K562 (cell line): Measurements from ENCODE around the gene LTBP1. TPM values are rescaled to one million over a fixed set of nuclear protein-coding genes. Genes with fewer than 3 reads are reported as not detected.

Source experiments
- ASH1L ChIP-seq: fragments of 450-650 bp; IDR thresholded peaks from 2 replicates; pipeline ENCODE4 v1.6.1; 2018; ENCODE audit warnings: borderline replicate concordance, mild to moderate bottlenecking, low read depth; ENCODE audit not compliant: partially characterized antibody
- CAMTA2 ChIP-seq: fragments of 250-450 bp; sonication (Bioruptor Pico); conservative IDR thresholded peaks from 2 replicates; pipeline ENCODE4 v1.5.1; 2022
- DEAF1 ChIP-seq: fragments of 450-650 bp; formaldehyde crosslinking; IDR thresholded peaks from 2 replicates; pipeline ENCODE4 v1.4.0; 2020; ENCODE audit warnings: mild to moderate bottlenecking, moderate library complexity
- SAFB ChIP-seq: fragments of 200-400 bp; formaldehyde crosslinking; IDR thresholded peaks from 2 replicates; pipeline ENCODE4 v1.6.1; 2017; ENCODE audit warnings: low read depth, low read length, borderline replicate concordance
- TEAD4 ChIP-seq, 2 experiments: sonication (generic) in 1 of 2; formaldehyde crosslinking in 1 of 2; IDR thresholded peaks; 2 replicates each; pipeline versions ENCODE4 v1.6.1 to v1.8.0; 2012 to 2022; ENCODE audit warnings: borderline replicate concordance in 1 of 2, inconsistent platforms in 1 of 2, low read length in 1 of 2, mild to moderate bottlenecking in 1 of 2, missing genetic modification reagents in 1 of 2
- YBX1 ChIP-seq: fragments of 450-650 bp; IDR thresholded peaks from 2 replicates; pipeline ENCODE4 v1.7.1; 2016; ENCODE audit warnings: mild to moderate bottlenecking
- ZNF395 ChIP-seq: fragments of 200-800 bp; sonication (Bioruptor generic); IDR thresholded peaks from 2 replicates; pipeline ENCODE4 v1.6.1; 2017; ENCODE audit warnings: missing genetic modification characterization, missing compliant biosample characterization
- polyA plus RNA-seq, 8 experiments: library from polyadenylated mRNA; depleted of rRNA in 4 of 8; stranded (reverse) in 5 of 8; unstranded in 3 of 8; fragments of >200 nt; fragmentation: Nextera tagmentation in 2 of 8; fragmentation: Illumina TruSeq in 1 of 8; extraction: Ambion mirVana in 2 of 8; extraction: Trizol in 1 of 8; gene quantifications; 2 replicates each; pipeline versions ENCODE4 v1.2.1 to v1.2.3, GENCODE V29; 2011 to 2014; ENCODE audit warnings: inconsistent platforms in 1 of 8, missing spikeins in 1 of 8
- total RNA-seq, 7 experiments: library from RNA; depleted of rRNA in 6 of 7; stranded (reverse); fragments of >200 nt in 6 of 7; fragmentation: Illumina TruSeq in 2 of 7; extraction: Trizol in 2 of 7; gene quantifications; 2 replicates each; pipeline versions ENCODE4 v1.2.1 to v1.2.3, GENCODE V29; 2011 to 2021; ENCODE audit warnings: low replicate concordance in 1 of 7
- TF ChIP-seq, protein P1 (sequence below), 2 experiments: fragments of 450-650 bp; formaldehyde crosslinking in 1 of 2; IDR thresholded peaks; 2 replicates each; pipeline versions ENCODE4 v1.4.0 to v1.6.1; 2014 to 2020; ENCODE audit warnings: mild to moderate bottlenecking in 2 of 2, borderline replicate concordance in 1 of 2, low read depth in 1 of 2
- TF ChIP-seq, protein P2 (sequence below): fragments of 200-800 bp; sonication (Bioruptor generic); IDR thresholded peaks from 2 replicates; pipeline ENCODE4 v1.6.1; 2017; ENCODE audit warnings: missing genetic modification characterization, missing compliant biosample characterization
- TF ChIP-seq, protein P3 (sequence below): sonication (generic); formaldehyde crosslinking; IDR thresholded peaks from 2 replicates; pipeline ENCODE4 v1.9.0; 2022; ENCODE audit warnings: mild to moderate bottlenecking, missing genetic modification reagents

LTBP1 gene
- total and polyA plus RNA-seq, 9 of the 15 experiments (the other 6 are each of a cell fraction or from before 2014, with no cell fraction given) = 3.6 to 16.4 (median 8.5) TPM

GRCh38 chr2:33395655-33396249 is 449.0 kb downstream of the LTBP1 start (continued):
- TF ChIP-seq, protein P1, sequence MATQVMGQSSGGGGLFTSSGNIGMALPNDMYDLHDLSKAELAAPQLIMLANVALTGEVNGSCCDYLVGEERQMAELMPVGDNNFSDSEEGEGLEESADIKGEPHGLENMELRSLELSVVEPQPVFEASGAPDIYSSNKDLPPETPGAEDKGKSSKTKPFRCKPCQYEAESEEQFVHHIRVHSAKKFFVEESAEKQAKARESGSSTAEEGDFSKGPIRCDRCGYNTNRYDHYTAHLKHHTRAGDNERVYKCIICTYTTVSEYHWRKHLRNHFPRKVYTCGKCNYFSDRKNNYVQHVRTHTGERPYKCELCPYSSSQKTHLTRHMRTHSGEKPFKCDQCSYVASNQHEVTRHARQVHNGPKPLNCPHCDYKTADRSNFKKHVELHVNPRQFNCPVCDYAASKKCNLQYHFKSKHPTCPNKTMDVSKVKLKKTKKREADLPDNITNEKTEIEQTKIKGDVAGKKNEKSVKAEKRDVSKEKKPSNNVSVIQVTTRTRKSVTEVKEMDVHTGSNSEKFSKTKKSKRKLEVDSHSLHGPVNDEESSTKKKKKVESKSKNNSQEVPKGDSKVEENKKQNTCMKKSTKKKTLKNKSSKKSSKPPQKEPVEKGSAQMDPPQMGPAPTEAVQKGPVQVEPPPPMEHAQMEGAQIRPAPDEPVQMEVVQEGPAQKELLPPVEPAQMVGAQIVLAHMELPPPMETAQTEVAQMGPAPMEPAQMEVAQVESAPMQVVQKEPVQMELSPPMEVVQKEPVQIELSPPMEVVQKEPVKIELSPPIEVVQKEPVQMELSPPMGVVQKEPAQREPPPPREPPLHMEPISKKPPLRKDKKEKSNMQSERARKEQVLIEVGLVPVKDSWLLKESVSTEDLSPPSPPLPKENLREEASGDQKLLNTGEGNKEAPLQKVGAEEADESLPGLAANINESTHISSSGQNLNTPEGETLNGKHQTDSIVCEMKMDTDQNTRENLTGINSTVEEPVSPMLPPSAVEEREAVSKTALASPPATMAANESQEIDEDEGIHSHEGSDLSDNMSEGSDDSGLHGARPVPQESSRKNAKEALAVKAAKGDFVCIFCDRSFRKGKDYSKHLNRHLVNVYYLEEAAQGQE (IDR thresholded peaks at IDR 0.05; ENCODE audit: borderline replicate concordance) = peak; percentile 30; the same call in 1 of the 2 replicates
- TF ChIP-seq, protein P1 (CRISPR knock-in tag; IDR thresholded peaks at IDR 0.05; ENCODE audit: low read depth) = no peak
- TF ChIP-seq TEAD4 (IDR thresholded peaks at IDR 0.05; ENCODE audit: low read length) (no peak), TEAD4 (CRISPR knock-in tag; IDR thresholded peaks at IDR 0.05; ENCODE audit: borderline replicate concordance) (no peak), ZNF395 (CRISPR knock-in tag) (no peak), DEAF1 (no peak), SAFB (no peak), CAMTA2 (CRISPR knock-in tag) (no peak), ASH1L (no peak), YBX1 (no peak)
- TF ChIP-seq, protein P2, sequence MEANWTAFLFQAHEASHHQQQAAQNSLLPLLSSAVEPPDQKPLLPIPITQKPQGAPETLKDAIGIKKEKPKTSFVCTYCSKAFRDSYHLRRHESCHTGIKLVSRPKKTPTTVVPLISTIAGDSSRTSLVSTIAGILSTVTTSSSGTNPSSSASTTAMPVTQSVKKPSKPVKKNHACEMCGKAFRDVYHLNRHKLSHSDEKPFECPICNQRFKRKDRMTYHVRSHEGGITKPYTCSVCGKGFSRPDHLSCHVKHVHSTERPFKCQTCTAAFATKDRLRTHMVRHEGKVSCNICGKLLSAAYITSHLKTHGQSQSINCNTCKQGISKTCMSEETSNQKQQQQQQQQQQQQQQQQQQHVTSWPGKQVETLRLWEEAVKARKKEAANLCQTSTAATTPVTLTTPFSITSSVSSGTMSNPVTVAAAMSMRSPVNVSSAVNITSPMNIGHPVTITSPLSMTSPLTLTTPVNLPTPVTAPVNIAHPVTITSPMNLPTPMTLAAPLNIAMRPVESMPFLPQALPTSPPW (CRISPR knock-in tag) = no peak
- TF ChIP-seq, protein P3, sequence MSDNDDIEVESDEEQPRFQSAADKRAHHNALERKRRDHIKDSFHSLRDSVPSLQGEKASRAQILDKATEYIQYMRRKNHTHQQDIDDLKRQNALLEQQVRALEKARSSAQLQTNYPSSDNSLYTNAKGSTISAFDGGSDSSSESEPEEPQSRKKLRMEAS (CRISPR knock-in tag) = no peak
